Colonic mucosa (tissue), 4 donors: ENCODE results near the gene MYB. TPM values are rescaled to one million over a fixed set of nuclear protein-coding genes. Genes with fewer than 3 reads are reported as not detected.

Experiments
- DNase-seq: peaks from one replicate; pipeline ENCODE4 v3.0.0-alpha.2; 2020
- H3K27ac ChIP-seq: fragments of 200-600 bp; one replicate; pipeline ENCODE4 v1.8.0; 2021
- H3K27me3 ChIP-seq: fragments of 200-600 bp; one replicate; pipeline ENCODE4 v1.8.0; 2021
- H3K36me3 ChIP-seq: fragments of 200-600 bp; one replicate; pipeline ENCODE4 v1.8.0; 2021
- H3K4me1 ChIP-seq: fragments of 200-600 bp; one replicate; pipeline ENCODE4 v1.8.0; 2021; ENCODE audit warnings: mild to moderate bottlenecking
- H3K4me3 ChIP-seq: fragments of 200-600 bp; one replicate; pipeline ENCODE4 v1.8.0; 2021
- H3K9ac ChIP-seq, 2 donors: one replicate each; pipeline ENCODE4 v1.7.0; 2013; ENCODE audit warnings: control low read depth in 2 of 2, low read depth in 2 of 2, low read length in 2 of 2
- H3K9me3 ChIP-seq: fragments of 200-600 bp; one replicate; pipeline ENCODE4 v1.8.0; 2021
- intact Hi-C: fragments of 100-400 bp; cut with DNase I; formaldehyde crosslinking; loops from one replicate; pipeline ENCODE4 v1.14.1; 2022
- total RNA-seq, 2 donors: library from RNA; stranded (reverse); fragmentation: NEBNext Ultra II Directional in 1 of 2; extraction: Animal tissue kit (Norgen Biotek cat#: 25700) in 1 of 2; gene quantifications; one replicate each; pipeline ENCODE4 v1.2.1, GENCODE V29; 2021
- TF ChIP-seq, protein P1 (sequence below): fragments of 200-600 bp; IDR thresholded peaks from one replicate; pipeline ENCODE4 v1.8.0; 2022; ENCODE audit warnings: antibody characterized with exemption, mild to moderate bottlenecking
- donor health status: healthy.
- donor health status: DM: no; HTN: no; CAD: no.
- donor health status: DM: no; HTN: no; CAD: no.

MYB gene
- total RNA-seq, 2 donors from 2014 or later = 67.2 to 78.0 TPM

- intact Hi-C loops = no loop called here
- peak overlapping the region; percentile 44 to 93 for H3K9ac ChIP-seq
- DNase-seq = peak; percentile 90
- H3K36me3 ChIP-seq = no peaks in the 10 kb centered on the region
- no peaks in the 10 kb centered on the region for H3K9me3 ChIP-seq
- H3K4me3 ChIP-seq = peak overlapping the region; percentile 50
- TF ChIP-seq, protein P1, sequence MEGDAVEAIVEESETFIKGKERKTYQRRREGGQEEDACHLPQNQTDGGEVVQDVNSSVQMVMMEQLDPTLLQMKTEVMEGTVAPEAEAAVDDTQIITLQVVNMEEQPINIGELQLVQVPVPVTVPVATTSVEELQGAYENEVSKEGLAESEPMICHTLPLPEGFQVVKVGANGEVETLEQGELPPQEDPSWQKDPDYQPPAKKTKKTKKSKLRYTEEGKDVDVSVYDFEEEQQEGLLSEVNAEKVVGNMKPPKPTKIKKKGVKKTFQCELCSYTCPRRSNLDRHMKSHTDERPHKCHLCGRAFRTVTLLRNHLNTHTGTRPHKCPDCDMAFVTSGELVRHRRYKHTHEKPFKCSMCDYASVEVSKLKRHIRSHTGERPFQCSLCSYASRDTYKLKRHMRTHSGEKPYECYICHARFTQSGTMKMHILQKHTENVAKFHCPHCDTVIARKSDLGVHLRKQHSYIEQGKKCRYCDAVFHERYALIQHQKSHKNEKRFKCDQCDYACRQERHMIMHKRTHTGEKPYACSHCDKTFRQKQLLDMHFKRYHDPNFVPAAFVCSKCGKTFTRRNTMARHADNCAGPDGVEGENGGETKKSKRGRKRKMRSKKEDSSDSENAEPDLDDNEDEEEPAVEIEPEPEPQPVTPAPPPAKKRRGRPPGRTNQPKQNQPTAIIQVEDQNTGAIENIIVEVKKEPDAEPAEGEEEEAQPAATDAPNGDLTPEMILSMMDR = peak; percentile 61
- H3K27ac ChIP-seq = peak overlapping the region; percentile 60
- no peaks in the 10 kb centered on the region for H3K4me1 ChIP-seq
- no peaks in the 10 kb centered on the region for H3K27me3 ChIP-seq
Observed at GRCh38 chr6:135183532-135184440, 2.7 kb downstream of the MYB start.

GRCh38 chr6:135185483-135185882 lies 4.4 kb downstream of the MYB start:
- H3K27ac ChIP-seq = no peak overlapping the region
- H3K36me3 ChIP-seq = no peaks in the 10 kb centered on the region
- no peaks in the 10 kb centered on the region for H3K9me3 ChIP-seq
- H3K27me3 ChIP-seq = no peaks in the 10 kb centered on the region
- intact Hi-C loops = no loop called here
- no peak overlapping the region for H3K9ac ChIP-seq
- DNase-seq = no peak
- H3K4me1 ChIP-seq = no peaks in the 10 kb centered on the region
- TF ChIP-seq, protein P1 = no peak
- no peak overlapping the region for H3K4me3 ChIP-seq

DNA sequence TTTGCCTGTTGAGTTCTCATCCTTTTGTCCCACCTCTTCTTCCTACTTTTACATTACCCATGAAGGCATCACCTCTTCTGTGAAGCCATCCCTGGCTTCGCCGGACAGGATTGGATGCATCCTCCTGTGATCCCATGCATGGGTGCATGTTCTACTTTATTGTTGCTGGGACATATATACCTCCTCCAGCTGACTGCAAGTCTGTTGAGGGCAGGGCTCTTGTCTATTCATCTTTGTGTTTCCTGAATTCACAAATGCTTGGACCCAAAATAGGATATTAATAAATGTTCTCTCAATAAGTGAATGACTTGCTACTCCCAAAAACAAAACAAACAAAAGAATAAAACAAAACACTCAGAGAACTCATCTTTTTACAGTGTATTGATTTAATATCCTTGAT lies 5.1 kb downstream of the MYB start:
- intact Hi-C loops = no loop called here
- DNase-seq = no peak
- Histone ChIP-seq H3K4me3 (no peak overlapping the region), H3K4me1 (no peaks in the 10 kb centered on the region), H3K9me3 (no peaks in the 10 kb centered on the region), H3K36me3 (no peaks in the 10 kb centered on the region), H3K27me3 (no peaks in the 10 kb centered on the region), H3K27ac (no peak overlapping the region), H3K9ac (no peak overlapping the region)
- TF ChIP-seq, protein P1 = no peak

DNA sequence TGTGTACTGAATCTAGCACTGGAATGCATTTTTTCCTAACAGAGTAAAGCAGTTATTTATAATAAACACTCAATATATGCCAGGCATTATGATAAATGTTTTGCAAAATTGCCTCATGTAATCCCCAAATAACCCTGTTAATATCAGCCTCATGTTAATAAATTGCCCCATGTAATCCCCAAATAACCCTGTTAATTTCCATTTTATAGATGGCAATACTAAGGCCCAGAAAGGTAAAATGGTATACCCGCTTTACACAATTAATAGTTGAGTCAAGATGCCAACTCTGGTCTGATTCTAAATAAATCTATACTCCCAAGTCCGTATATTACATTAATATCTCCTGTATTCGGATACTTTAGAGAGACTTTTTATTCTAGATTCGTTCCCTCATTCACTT lies 6.3 kb downstream of the MYB start:
- no peaks in the 10 kb centered on the region for H3K4me1 ChIP-seq
- TF ChIP-seq, protein P1 = no peak
- H3K27ac ChIP-seq = no peak overlapping the region
- H3K27me3 ChIP-seq = no peaks in the 10 kb centered on the region
- intact Hi-C loops = no loop called here
- no peak for DNase-seq
- no peaks in the 10 kb centered on the region for H3K36me3 ChIP-seq
- H3K4me3 ChIP-seq = no peak overlapping the region
- H3K9ac ChIP-seq = no peak overlapping the region
- no peaks in the 10 kb centered on the region for H3K9me3 ChIP-seq

DNA sequence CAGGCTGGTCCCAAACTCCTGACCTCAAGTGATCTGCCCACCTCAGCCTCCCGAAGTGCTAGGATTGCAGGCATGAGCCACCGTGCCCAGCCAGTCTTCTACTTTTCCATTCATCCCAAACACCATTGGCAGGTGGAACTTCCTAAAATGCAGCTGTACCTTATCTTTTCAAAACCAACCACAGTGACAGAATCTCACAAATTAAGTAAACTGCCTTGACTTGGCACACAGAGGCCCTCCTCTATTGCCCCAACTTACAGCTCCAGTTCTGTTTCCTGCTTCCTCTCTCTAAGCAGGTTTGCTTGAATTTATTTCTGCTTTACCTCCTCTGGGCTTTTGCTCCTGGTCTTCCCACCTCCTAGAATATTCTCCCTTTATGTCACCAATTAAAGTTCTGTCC lies 7.6 kb downstream of the MYB start:
- DNase-seq = no peak
- Histone ChIP-seq H3K27ac (no peak overlapping the region), H3K4me1 (no peaks in the 10 kb centered on the region), H3K27me3 (no peaks in the 10 kb centered on the region), H3K4me3 (no peak overlapping the region), H3K9ac (no peak overlapping the region), H3K36me3 (no peaks in the 10 kb centered on the region), H3K9me3 (no peaks in the 10 kb centered on the region)
- intact Hi-C loops = no loop called here
- TF ChIP-seq, protein P1 = no peak
